SK-N-DZ (cell line): ENCODE measurements around the gene ARSI.
A peak's percentile ranks its signal among the peaks of the same experiment; 100 is the strongest.

Source experiments
- DNase-seq: peaks from one replicate; pipeline ENCODE4 v3.0.0-alpha.2; 2015; ENCODE audit warnings: low spot score

Gene ARSI

GRCh38 chr5:150294551-150295071, 8.1 kb downstream of the ARSI start:
- no peak for DNase-seq

GRCh38 chr5:150293091-150293941, 9.4 kb downstream of the ARSI start:
- DNase-seq, result peak; percentile 67

- no peak for DNase-seq
Measured at GRCh38 chr5:150291388-150292385, 11.0 kb downstream of the ARSI start.

- DNase-seq, result peak; percentile 85
Measured at GRCh38 chr5:150289551-150290390, 12.9 kb downstream of the ARSI start, which contains the start of gene CAMK2A. TSS of gene CAMK2A (minus strand) at chr5:150289773. CDS start at chr5:150289625, 148 bp downstream.

- DNase-seq, result no peak
Measured at GRCh38 chr5:150288791-150289190, 13.9 kb downstream of the ARSI start.

- no peak for DNase-seq
Measured at GRCh38 chr5:150288361-150288760, 14.3 kb downstream of the ARSI start.

- DNase-seq, result peak; percentile 84
Measured at GRCh38 chr5:150286820-150287219, 15.9 kb downstream of the ARSI start.

GRCh38 chr5:150285114-150285513, 17.6 kb downstream of the ARSI start:
- no peak for DNase-seq

GRCh38 chr5:150284311-150284710, 18.4 kb downstream of the ARSI start:
- DNase-seq, result no peak

- DNase-seq, result no peak
Measured at GRCh38 chr5:150283904-150284303, 18.8 kb downstream of the ARSI start.

- no peak for DNase-seq
Measured at GRCh38 chr5:150281987-150282386, 20.7 kb downstream of the ARSI start.

- no peak for DNase-seq
Measured at GRCh38 chr5:150279330-150280020, 23.2 kb downstream of the ARSI start.

GRCh38 chr5:150278916-150279315, 23.8 kb downstream of the ARSI start:
- DNase-seq, result no peak

GRCh38 chr5:150278046-150278730, 24.5 kb downstream of the ARSI start:
- DNase-seq, result no peak

GRCh38 chr5:150277043-150277442, 25.7 kb downstream of the ARSI start:
- DNase-seq, result peak; percentile 53

GRCh38 chr5:150274811-150275210, 27.9 kb downstream of the ARSI start:
- no peak for DNase-seq

GRCh38 chr5:150272531-150272930, 30.2 kb downstream of the ARSI start:
- peak; percentile 84 for DNase-seq

- no peak for DNase-seq
Measured at GRCh38 chr5:150271923-150272322, 30.8 kb downstream of the ARSI start.

GRCh38 chr5:150271296-150271692, 31.4 kb downstream of the ARSI start:
- DNase-seq, result no peak
